Lower leg skin (tissue), 4 donors: ENCODE results near the gene COTL1. TPM values are rescaled to one million over a fixed set of nuclear protein-coding genes. Genes with fewer than 3 reads are reported as not detected.

Experiments
- DNase-seq, 2 donors: peaks; one replicate each; pipeline ENCODE4 v3.0.0-alpha.2; 2019; ENCODE audit warnings: low spot score in 2 of 2
- H3K4me3 ChIP-seq: fragments of 200-600 bp; sonication (generic); 2 replicates; pipeline ENCODE4 v1.5.1; 2017; ENCODE audit warnings: mild to moderate bottlenecking, low read depth; ENCODE audit not compliant: poor library complexity, severe bottlenecking
- CTCF ChIP-seq, 3 donors: fragments of 450-650 bp; IDR thresholded peaks; one replicate each; pipeline ENCODE4 v1.5.1; 2016; ENCODE audit warnings: antibody characterized with exemption in 3 of 3, mild to moderate bottlenecking in 3 of 3, moderate library complexity in 2 of 3
- POLR2A ChIP-seq, 2 donors: fragments of 450-650 bp; IDR thresholded peaks; one replicate each; pipeline ENCODE4 v1.6.1; 2016 to 2017; ENCODE audit warnings: antibody characterized with exemption in 2 of 2, mild to moderate bottlenecking in 1 of 2, moderate library complexity in 1 of 2
- WGBS, 2 donors: methylation state at CpG; one replicate each; pipeline ENCODE4 v1.1.5; 2018; 5-methylcytosine and 5-hydroxymethylcytosine counted together
- intact Hi-C: fragments of 100-400 bp; cut with DNase I; formaldehyde crosslinking; loops from one replicate; pipeline ENCODE4 v1.15.0; 2023; ENCODE audit warnings: low total_unique reads
- total RNA-seq, 4 donors: library from RNA; depleted of rRNA; stranded (reverse); fragments of >200 nt; gene quantifications; one replicate each; pipeline ENCODE4 v1.1.0, GENCODE V29; 2016

COTL1 gene
- total RNA-seq, 4 donors from 2014 or later, result 6.5 to 25.7 (median 9.8) TPM

DNA sequence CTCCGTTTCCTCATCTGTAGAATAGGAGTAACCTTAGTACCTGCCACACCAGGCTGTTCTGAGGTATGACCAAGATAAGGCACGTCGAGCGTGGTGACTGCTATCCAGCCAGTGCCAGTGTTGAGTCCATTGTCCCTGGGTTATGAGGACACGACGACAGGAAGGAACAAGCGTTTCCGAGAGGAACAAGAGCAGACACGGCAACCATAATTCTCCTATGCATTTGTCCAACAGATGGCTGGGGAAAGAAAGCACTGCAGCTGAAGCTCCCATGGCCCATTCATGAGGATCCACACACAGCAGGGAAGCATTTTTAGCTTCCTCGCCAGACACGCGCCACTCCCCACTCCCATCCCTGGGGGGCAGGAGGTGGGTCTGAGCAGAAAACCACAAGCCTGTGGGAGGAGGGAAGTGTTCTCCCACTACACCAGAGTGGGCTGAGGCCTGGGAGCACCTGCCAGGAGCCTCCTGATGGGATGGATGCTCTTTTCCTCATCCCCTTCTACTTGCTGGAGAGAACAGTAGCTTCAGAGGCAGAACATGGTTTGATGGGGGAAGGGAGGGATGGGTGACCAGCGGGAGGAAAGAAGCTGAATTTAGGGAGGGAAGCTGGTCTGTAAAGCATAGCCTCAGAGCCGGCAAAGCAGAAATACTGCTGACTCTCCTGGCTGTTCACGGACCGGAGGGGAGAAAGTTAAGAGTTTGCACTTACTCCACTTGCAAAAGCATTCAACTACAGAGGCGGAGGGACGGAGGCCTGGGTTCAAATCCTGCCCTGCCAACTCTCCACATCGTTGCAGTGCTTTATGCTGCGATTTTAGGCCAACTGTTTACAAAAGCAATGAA, 2.7 kb downstream of the COTL1 start:
- DNase-seq, result no peak
- H3K4me3 ChIP-seq, result no peak overlapping the region
- TF ChIP-seq CTCF (IDR thresholded peaks at IDR 0.05) (no peak), POLR2A (IDR thresholded peaks at IDR 0.05) (no peak)
- intact Hi-C loops, result no loop called here
- WGBS, 2 donors, result 82 to 84% methylated on average over 20 of the region's 20 CpGs

- no peak overlapping the region for H3K4me3 ChIP-seq
- WGBS, 2 donors, result 90 to 94% methylated on average over 3 of the region's 3 CpGs
- intact Hi-C loops, result no loop called here
- no peak for TF ChIP-seq POLR2A (IDR thresholded peaks at IDR 0.05)
- TF ChIP-seq CTCF (IDR thresholded peaks at IDR 0.05), result no peak
- DNase-seq, result no peak
Measured at GRCh38 chr16:84614623-84614967, 3.3 kb downstream of the COTL1 start.

- DNase-seq, result no peak
- 90 to 93% methylated on average over 12 of the region's 12 CpGs for WGBS, 2 donors
- H3K4me3 ChIP-seq, result no peak overlapping the region
- TF ChIP-seq POLR2A (IDR thresholded peaks at IDR 0.05) (no peak), CTCF (IDR thresholded peaks at IDR 0.05) (no peak)
- intact Hi-C loops, result no loop called here
Measured at GRCh38 chr16:84614073-84614459, 3.8 kb downstream of the COTL1 start.

DNA sequence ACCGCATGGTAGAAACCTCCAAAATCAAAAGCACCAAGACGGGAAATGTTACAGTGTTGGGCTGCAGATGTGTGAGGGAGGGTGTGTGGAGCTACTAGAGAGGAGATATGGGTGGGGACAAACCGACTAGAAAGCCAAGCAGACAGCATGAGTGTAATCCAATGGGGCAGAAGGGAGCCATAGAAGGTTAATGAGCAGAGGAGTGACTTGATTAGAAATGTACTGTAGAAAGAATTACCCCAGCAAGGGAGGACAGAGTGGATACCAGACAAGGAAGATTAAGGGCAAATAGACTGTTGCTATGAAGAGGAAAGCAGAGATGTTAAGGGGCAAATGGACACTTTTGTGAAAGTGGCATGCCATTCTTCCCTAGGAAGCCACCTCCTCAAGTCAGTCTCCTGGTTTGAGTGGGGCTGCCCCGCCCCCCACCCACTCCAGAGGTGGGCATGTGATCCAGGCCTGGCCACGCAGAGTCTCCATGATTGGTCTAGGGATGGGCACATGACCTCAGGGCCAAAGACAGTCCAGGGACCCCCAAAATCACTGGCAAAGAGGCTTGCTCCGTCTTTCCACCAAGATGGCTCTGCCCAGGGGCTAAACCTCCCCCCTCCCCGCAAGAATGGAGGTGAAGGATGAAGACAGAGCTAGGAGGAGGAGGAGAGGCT, 4.3 kb downstream of the COTL1 start:
- no peak overlapping the region for H3K4me3 ChIP-seq
- WGBS, 2 donors, result 87 to 88% methylated on average over 7 of the region's 7 CpGs
- TF ChIP-seq CTCF (IDR thresholded peaks at IDR 0.05), result no peak
- TF ChIP-seq POLR2A (IDR thresholded peaks at IDR 0.05), result no peak
- DNase-seq, result no peak
- intact Hi-C loops, result no loop called here

- TF ChIP-seq CTCF (IDR thresholded peaks at IDR 0.05) (no peak), POLR2A (IDR thresholded peaks at IDR 0.05) (no peak)
- H3K4me3 ChIP-seq, result no peak overlapping the region
- DNase-seq, result no peak
- intact Hi-C loops, result no loop called here
- 96 to 98% methylated on average over 7 of the region's 7 CpGs for WGBS, 2 donors
Measured at GRCh38 chr16:84612686-84613085, 5.2 kb downstream of the COTL1 start.
